Smooth muscle cell (in vitro differentiated cells): ENCODE results near the gene FAM83F. TPM values are rescaled to one million over a fixed set of nuclear protein-coding genes. Genes with fewer than 3 reads are reported as not detected.

Source experiments
- DNase-seq: peaks from one replicate; lab custom pipeline; 2025; ENCODE audit not compliant: unreplicated experiment; lab: John Stamatoyannopoulos, UW
- H2AFZ ChIP-seq: fragments of 200-600 bp; sonication (generic); 2 replicates; pipeline ENCODE4 v1.6.0; 2016; ENCODE audit warnings: antibody characterized with exemption, low read depth, mild to moderate bottlenecking
- H3F3A ChIP-seq: fragments of 200-600 bp; sonication (generic); 2 replicates; pipeline ENCODE4 v1.6.0; 2017; ENCODE audit warnings: antibody characterized with exemption, low read depth
- H3K27ac ChIP-seq: fragments of 200-600 bp; sonication (generic); 2 replicates; pipeline ENCODE4 v1.5.1; 2016; ENCODE audit warnings: low read depth, mild to moderate bottlenecking
- H3K27me3 ChIP-seq: fragments of 200-600 bp; sonication (generic); 2 replicates; pipeline ENCODE4 v1.6.1; 2016; ENCODE audit warnings: low read depth, mild to moderate bottlenecking
- H3K36me3 ChIP-seq: fragments of 200-600 bp; sonication (generic); 2 replicates; pipeline ENCODE4 v1.5.1; 2016; ENCODE audit warnings: low read depth
- H3K4me1 ChIP-seq: fragments of 200-600 bp; sonication (generic); 2 replicates; pipeline ENCODE4 v1.5.1; 2016; ENCODE audit warnings: low read depth
- H3K4me2 ChIP-seq: fragments of 200-600 bp; sonication (generic); 2 replicates; pipeline ENCODE4 v1.6.0; 2016; ENCODE audit warnings: mild to moderate bottlenecking
- H3K4me3 ChIP-seq: fragments of 200-600 bp; sonication (generic); 2 replicates; pipeline ENCODE4 v1.5.1; 2016; ENCODE audit warnings: mild to moderate bottlenecking
- H3K79me2 ChIP-seq: fragments of 200-600 bp; sonication (generic); 2 replicates; pipeline ENCODE4 v1.6.0; 2016; ENCODE audit warnings: low read depth, mild to moderate bottlenecking
- H3K9ac ChIP-seq: fragments of 200-600 bp; sonication (generic); 2 replicates; pipeline ENCODE4 v1.6.0; 2016; ENCODE audit warnings: low read depth
- H3K9me3 ChIP-seq: fragments of 200-600 bp; sonication (generic); replicated peaks from 2 replicates; pipeline ENCODE4 v1.5.1; 2016; ENCODE audit warnings: low read depth
- H4K20me1 ChIP-seq: fragments of 200-600 bp; sonication (generic); 2 replicates; pipeline ENCODE4 v1.6.0; 2016; ENCODE audit warnings: low read depth
- WGBS: methylation state at CpG from one replicate; pipeline ENCODE4 v1.1.7; 2016; ENCODE audit warnings: low lambda C conversion rate; 5-methylcytosine and 5-hydroxymethylcytosine counted together
- polyA plus RNA-seq: library from polyadenylated mRNA; unstranded; fragments of >200 nt; fragmentation: Nextera tagmentation; extraction: Ambion mirVana; gene quantifications from 2 replicates; pipeline ENCODE4 v1.2.1, GENCODE V29; 2016
- total RNA-seq: library from RNA; depleted of rRNA; stranded (reverse); fragments of >200 nt; gene quantifications from 2 replicates; pipeline ENCODE4 v1.2.3, GENCODE V29; 2014
- TF ChIP-seq, protein P1 (sequence below): fragments of 200-600 bp; sonication (generic); IDR thresholded peaks from 2 replicates; pipeline ENCODE4 v1.5.1; 2017; ENCODE audit warnings: borderline replicate concordance, mild to moderate bottlenecking, antibody characterized with exemption; ENCODE audit not compliant: insufficient read depth, poor library complexity, severe bottlenecking

Gene FAM83F
- total and polyA plus RNA-seq, 2 experiments from 2014 or later: 1.4 to 1.6 TPM

DNA sequence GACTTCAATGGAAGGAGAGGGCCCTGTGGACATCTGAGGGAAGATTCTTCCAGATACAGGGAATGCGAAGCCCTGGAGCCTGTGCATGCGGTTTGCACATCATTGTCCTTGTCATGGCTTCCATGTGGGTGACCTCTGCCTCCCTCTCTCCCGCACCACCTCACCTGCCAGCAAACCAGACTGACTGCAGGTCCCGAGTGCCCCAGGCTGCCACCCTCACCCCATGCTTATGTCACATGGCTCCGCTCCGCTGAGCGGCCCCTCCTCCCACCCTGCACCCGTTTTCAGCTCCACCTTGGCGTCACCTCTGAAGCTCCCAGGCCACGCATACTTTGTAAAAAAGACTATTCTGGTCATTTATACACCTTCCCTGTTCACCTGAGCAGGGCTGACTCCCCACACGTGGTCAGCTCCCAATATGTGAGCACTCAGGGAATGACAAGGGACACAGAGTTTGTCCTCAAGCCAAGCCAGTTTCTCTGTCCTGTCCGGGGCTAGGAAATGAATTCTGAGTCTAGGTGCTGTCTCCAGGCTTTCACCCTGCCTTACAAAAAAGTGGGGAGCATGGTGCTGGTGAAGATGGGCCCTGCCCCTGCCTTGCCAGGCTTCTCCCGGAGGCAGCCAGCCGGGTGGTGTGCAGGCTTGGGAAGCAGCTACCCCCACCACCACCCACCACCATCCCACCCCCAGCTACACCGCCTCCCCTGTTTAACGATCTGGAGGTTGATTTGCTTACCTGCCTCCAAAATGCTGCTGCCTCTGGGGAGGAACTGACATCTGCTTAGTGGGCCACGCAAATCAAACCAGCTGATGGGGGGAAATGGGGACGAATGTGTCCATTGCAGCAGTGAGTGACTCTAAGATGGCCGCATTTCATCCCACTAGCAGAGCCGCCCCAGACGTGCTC, 32.7 kb downstream of the FAM83F start:
- Histone ChIP-seq H3K9me3 (no peaks in the 10 kb centered on the region), H3K4me1 (no peaks in the 10 kb centered on the region), H3K4me3 (no peak overlapping the region), H3K27me3 (no peaks in the 10 kb centered on the region), H3K79me2 (no peaks in the 10 kb centered on the region), H3K27ac (no peak overlapping the region), H3K9ac (no peak overlapping the region), H2AFZ (no peak overlapping the region), H3F3A (no peaks in the 10 kb centered on the region), H3K36me3 (no peaks in the 10 kb centered on the region), H4K20me1 (no peaks in the 10 kb centered on the region), H3K4me2 (no peak overlapping the region)
- WGBS: 89% methylated on average over 21 of the region's 21 CpGs
- no peak for DNase-seq
- TF ChIP-seq, protein P1, sequence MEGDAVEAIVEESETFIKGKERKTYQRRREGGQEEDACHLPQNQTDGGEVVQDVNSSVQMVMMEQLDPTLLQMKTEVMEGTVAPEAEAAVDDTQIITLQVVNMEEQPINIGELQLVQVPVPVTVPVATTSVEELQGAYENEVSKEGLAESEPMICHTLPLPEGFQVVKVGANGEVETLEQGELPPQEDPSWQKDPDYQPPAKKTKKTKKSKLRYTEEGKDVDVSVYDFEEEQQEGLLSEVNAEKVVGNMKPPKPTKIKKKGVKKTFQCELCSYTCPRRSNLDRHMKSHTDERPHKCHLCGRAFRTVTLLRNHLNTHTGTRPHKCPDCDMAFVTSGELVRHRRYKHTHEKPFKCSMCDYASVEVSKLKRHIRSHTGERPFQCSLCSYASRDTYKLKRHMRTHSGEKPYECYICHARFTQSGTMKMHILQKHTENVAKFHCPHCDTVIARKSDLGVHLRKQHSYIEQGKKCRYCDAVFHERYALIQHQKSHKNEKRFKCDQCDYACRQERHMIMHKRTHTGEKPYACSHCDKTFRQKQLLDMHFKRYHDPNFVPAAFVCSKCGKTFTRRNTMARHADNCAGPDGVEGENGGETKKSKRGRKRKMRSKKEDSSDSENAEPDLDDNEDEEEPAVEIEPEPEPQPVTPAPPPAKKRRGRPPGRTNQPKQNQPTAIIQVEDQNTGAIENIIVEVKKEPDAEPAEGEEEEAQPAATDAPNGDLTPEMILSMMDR: no peak

DNA sequence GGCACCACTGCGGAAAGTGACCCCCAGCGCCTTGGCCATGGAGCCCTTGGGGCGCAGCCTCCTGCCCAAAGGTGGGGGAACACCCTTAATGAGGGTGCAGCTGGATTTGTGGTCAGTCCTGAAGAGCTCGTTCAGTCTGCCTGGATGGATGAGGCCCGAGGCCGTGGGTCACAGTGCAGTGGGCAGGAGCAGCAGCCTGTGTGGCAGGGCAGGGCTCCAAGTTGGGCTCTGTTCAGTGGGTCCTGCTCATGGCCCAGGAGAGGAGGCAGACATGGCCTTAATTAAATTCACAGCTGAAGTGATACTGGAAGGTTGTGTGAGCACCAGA, 33.3 kb downstream of the FAM83F start:
- 95% methylated on average over 6 of the region's 6 CpGs for WGBS
- Histone ChIP-seq H3K27me3 (no peaks in the 10 kb centered on the region), H3F3A (no peaks in the 10 kb centered on the region), H3K9me3 (no peaks in the 10 kb centered on the region), H3K4me2 (no peak overlapping the region), H2AFZ (no peak overlapping the region), H3K4me3 (no peak overlapping the region), H3K4me1 (no peaks in the 10 kb centered on the region), H3K36me3 (no peaks in the 10 kb centered on the region), H4K20me1 (no peaks in the 10 kb centered on the region), H3K27ac (no peak overlapping the region), H3K79me2 (no peaks in the 10 kb centered on the region), H3K9ac (no peak overlapping the region)
- TF ChIP-seq, protein P1: no peak
- DNase-seq: no peak

- H3K27me3 ChIP-seq: no peaks in the 10 kb centered on the region
- TF ChIP-seq, protein P1: no peak
- DNase-seq: no peak
These were observed 34.6 kb downstream of the FAM83F start for GRCh38 chr22:40029189-40029890.

More at GRCh38 chr22:40029189-40029890, 34.6 kb downstream of the FAM83F start:
- Histone ChIP-seq H2AFZ (no peak overlapping the region), H3K36me3 (no peaks in the 10 kb centered on the region), H3K4me3 (no peak overlapping the region), H3K9me3 (no peaks in the 10 kb centered on the region), H3K79me2 (no peaks in the 10 kb centered on the region), H3K4me1 (no peaks in the 10 kb centered on the region), H3K4me2 (no peak overlapping the region), H3F3A (no peaks in the 10 kb centered on the region), H3K9ac (no peak overlapping the region), H4K20me1 (no peaks in the 10 kb centered on the region), H3K27ac (no peak overlapping the region)
- WGBS: 97% methylated on average over 19 of the region's 19 CpGs
